ENCODE results near the gene PCYT1B.
A peak's percentile ranks its signal among the peaks of the same experiment; 100 is the strongest.
"Not testable (repeated sequence)": the region's sequence is repeated elsewhere in the genome, so short reads cannot be mapped to it uniquely, and the experiment has no call there.

The PCYT1B gene

GRCh38 chrX:24607616-24608015 lies 39.5 kb downstream of the PCYT1B start:
- no peak overlapping the region for H3K4me3 ChIP-seq (replicated peaks; ENCODE audit: low read depth, low read length)
- peak; percentile 3 for DNase-seq (ENCODE audit: low read depth)
- TF ChIP-seq CTCF (IDR thresholded peaks at IDR 0.05; ENCODE audit: low read length, missing control alignments): no peak

GRCh38 chrX:24605941-24606340 lies 41.2 kb downstream of the PCYT1B start:
- DNase-seq (ENCODE audit: low read depth): peak; percentile 11
- H3K4me3 ChIP-seq (replicated peaks; ENCODE audit: low read depth, low read length): not testable (repeated sequence)

- H3K4me3 ChIP-seq (replicated peaks; ENCODE audit: low read depth, low read length): no peak overlapping the region
- TF ChIP-seq CTCF (IDR thresholded peaks at IDR 0.05; ENCODE audit: low read length, missing control alignments): no peak
- no peak for DNase-seq (ENCODE audit: low read depth)
These were observed 44.0 kb downstream of the PCYT1B start for GRCh38 chrX:24603191-24603590.

- H3K4me3 ChIP-seq (replicated peaks; ENCODE audit: low read depth, low read length): no peak overlapping the region
- DNase-seq (ENCODE audit: low read depth): no peak
- no peak for TF ChIP-seq CTCF (IDR thresholded peaks at IDR 0.05; ENCODE audit: low read length, missing control alignments)
These were observed 45.3 kb downstream of the PCYT1B start for GRCh38 chrX:24601858-24602257.

- H3K4me3 ChIP-seq (replicated peaks; ENCODE audit: low read depth, low read length): no peak overlapping the region
- no peak for DNase-seq (ENCODE audit: low read depth)
- TF ChIP-seq CTCF (IDR thresholded peaks at IDR 0.05; ENCODE audit: low read length, missing control alignments): no peak
These were observed 52.6 kb downstream of the PCYT1B start for GRCh38 chrX:24594501-24594900.

GRCh38 chrX:24590111-24590510 lies 57.0 kb downstream of the PCYT1B start:
- no peak overlapping the region for H3K4me3 ChIP-seq (replicated peaks; ENCODE audit: low read depth, low read length)
- no peak for DNase-seq (ENCODE audit: low read depth)
- TF ChIP-seq CTCF (IDR thresholded peaks at IDR 0.05; ENCODE audit: low read length, missing control alignments): no peak

DNA sequence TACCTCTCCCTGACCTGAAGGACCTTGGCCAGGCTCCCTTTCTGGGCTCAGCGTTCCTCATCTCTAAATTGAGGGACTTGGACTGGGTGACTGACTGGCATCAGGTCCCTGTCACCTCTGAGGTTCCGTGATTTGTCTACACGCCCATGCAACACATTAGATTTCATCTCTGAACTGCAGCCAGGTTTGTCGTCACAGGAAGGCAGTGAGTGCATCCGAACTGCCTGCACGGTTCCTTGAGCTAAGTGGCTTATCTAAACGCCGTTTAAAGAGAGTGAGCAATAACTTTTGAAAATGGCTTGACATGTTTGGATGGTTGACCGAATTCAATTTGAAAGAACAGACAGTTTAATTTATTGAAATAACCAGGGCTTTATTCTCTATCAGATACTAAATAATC lies 70.1 kb downstream of the PCYT1B start:
- DNase-seq (ENCODE audit: low read depth): no peak
- TF ChIP-seq CTCF (IDR thresholded peaks at IDR 0.05; ENCODE audit: low read length, missing control alignments): no peak
- no peak overlapping the region for H3K4me3 ChIP-seq (replicated peaks; ENCODE audit: low read depth, low read length)

DNA sequence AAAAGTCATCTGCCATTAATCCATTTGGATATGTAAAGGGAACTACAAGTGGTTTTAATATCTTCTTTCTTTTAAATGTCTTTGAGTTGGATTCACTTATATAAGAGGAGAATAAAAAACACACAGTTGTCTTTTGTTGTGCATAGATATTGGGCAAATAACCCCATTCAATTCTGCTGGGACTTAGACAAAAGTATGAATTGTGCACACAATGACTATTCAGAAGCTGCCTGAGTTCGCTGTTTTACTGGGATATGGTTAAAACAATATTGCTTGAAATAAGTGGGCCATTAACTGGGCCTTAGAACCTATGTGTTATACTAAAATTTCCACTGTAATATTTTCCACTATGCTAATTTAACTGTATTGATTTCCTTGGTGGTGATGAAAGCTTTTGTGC lies 71.7 kb downstream of the PCYT1B start:
- DNase-seq (ENCODE audit: low read depth): no peak
- TF ChIP-seq CTCF (IDR thresholded peaks at IDR 0.05; ENCODE audit: low read length, missing control alignments): no peak

More for the DNA sequence above, 71.7 kb downstream of the PCYT1B start:
- no peak overlapping the region for H3K4me3 ChIP-seq (replicated peaks; ENCODE audit: low read depth, low read length)

Data from fibroblast of pulmonary artery (primary cell).